Measurements from ENCODE around the gene CYP26A1.

CYP26A1 gene, protein sequence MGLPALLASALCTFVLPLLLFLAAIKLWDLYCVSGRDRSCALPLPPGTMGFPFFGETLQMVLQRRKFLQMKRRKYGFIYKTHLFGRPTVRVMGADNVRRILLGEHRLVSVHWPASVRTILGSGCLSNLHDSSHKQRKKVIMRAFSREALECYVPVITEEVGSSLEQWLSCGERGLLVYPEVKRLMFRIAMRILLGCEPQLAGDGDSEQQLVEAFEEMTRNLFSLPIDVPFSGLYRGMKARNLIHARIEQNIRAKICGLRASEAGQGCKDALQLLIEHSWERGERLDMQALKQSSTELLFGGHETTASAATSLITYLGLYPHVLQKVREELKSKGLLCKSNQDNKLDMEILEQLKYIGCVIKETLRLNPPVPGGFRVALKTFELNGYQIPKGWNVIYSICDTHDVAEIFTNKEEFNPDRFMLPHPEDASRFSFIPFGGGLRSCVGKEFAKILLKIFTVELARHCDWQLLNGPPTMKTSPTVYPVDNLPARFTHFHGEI

DNA sequence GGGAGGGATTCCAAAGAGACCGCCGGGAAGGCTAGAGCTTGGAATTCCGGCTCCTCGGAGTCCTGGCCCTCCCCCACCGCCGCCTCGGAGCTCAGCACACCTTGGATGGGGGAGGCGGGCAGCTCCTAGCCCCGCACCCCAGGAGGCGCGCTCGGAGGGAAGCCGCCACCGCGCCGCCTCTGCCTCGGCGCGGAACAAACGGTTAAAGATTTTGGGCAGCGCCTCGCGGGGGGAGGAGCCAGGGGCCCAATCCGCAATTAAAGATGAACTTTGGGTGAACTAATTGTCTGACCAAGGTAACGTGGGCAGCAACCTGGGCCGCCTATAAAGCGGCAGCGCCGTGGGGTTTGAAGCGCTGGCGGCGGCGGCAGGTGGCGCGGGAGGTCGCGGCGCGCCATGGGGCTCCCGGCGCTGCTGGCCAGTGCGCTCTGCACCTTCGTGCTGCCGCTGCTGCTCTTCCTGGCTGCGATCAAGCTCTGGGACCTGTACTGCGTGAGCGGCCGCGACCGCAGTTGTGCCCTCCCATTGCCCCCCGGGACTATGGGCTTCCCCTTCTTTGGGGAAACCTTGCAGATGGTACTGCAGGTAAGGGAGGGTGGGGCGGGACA lies at the start of gene CYP26A1:
CYP26A1 (plus strand) TSS at position 355 of the 608 bp plus-strand sequence; CDS start at position 397, 42 bp downstream.
- no peak for DNase-seq

DNA sequence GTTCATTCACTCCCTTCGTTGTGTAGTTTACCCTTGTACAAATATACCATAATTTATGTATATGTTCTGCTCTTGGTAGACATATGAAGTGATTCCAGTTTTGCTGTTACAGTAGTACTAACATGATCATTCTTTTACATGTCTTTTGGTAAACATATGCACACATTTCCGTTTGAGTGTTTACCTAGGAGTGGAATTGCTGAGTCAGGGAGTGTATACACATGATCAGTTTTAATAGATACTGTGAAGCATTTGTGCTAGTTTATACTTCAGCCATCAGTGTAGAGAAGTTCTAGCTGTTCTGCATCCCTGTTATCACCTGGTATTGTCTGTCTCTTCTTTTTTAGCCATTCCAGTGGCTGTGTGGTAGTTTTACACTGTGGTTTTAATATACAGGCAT lies 47.6 kb upstream of the CYP26A1 start:
- no peak for DNase-seq

DNA sequence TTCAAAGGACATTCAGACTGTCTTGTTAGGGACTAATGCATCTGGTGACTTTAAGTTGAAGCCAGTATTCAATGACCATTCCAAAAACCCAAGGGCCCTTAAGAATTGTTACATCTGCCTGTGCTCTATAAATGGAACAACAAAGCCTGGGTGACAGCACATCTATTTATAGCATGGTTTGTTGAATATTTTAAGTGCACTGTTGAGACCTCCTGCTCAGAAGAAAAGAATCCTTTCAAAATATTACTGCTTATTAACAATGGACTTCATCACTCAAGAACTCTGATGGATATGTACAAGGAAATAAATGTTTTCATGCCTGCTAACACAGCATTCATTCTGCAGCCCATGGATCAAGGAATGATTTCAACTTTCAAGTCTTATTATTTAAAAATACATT lies 46.2 kb upstream of the CYP26A1 start:
- DNase-seq = no peak

DNA sequence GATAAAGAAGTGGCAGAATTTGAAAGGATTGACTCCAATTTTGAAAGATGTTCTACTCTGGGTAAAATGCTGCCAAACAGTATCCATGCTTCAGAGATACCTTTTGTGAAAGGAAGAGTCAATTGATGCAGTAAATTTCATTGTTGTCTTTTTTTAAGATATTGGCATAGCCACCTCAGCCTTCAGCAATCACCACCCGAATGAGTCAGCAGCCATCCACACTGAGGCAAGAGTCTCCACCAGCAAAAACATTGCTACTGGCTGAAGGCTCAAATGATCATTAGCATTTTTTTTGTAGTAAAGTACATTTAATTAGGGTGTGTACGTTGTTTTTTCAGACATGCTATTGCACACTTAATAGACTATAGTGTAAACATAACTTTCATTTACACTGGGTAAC lies 44.8 kb upstream of the CYP26A1 start:
- DNase-seq = peak; percentile 11

DNA sequence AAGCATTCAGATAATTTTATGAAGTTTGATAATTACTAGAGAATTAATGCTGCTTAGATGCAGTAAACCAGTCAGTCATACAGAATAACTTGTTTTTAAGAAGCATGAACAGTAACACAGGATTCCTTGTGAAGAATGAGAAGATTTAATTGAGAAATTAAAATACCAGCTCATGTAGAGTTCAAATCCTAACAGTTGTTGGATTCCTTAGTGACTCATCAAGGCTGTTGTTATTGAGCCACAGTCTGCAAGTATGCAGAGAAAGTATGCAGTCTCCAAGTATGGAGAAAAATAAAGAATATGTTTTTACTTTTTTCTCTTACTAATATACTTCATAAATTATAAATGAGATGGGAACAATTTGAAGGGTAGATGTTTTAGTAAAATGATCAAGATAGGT lies 43.3 kb upstream of the CYP26A1 start:
- DNase-seq = peak; percentile 50

DNA sequence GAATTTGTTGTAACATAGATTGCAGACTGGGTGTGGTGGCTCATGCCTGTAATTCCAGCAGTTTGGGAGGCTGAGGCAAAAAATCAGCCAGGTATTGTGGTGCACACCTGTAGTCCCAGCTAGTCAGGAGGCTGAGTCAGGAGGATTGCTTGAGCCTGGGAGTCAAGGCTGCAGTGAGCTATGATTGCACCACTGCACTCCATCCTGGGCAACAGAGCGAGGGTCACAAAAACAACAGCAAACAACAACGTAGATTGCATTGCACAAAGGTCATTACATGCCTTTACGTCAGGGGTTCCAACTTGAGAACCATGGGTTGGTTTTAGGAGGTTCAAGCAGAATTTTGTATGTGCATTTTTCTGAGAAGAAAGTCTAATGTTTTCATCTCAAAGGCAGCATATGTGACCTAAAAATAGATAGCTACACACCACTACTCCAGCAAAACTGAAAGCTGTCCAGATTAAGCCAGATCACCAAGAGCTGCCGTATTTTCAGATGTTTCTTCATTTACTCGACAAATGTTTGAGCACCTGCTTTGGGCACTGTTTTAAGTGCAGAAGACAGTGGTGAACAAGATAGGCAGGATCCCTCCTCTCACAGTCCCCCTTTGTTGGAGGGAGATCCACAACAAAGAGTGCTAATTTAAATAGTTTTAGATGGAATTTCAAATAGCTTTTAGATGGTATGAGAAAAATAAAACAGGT lies 41.4 kb upstream of the CYP26A1 start:
- DNase-seq = no peak

DNA sequence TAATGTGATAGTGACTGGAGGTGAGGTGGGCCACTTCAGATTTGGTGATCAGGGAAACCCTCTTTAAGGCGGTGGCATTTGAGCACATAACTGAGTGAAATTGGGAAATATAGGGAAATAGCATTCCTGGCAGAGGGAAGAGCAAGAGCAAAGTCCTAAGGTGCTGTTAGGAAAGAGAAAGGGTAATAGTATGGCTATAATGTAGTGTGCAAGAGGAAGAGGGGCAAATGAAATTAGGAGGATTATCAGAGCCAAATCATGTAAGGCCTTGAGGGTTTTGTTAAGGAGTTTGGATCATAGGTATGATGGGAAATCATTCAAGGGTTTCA lies 40.9 kb upstream of the CYP26A1 start:
- DNase-seq = no peak

DNA sequence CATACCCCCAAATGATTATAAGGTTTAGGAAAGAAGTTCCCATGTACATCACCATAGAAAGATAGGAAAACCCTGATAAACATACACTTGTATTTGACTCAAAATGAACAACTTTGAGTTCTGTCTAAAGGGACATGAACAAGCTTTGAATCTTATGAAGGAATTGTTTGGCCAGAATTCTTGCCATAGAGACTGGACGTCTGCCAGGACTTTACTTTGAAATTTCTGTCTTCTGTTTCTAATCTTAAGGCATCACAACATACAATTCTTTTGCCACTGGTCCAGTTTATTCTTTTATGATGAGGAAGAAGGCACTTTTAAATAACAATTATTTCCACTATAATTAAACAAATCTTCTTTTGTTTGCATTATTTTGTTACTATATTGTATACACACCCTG lies 39.3 kb upstream of the CYP26A1 start:
- no peak for DNase-seq

DNA sequence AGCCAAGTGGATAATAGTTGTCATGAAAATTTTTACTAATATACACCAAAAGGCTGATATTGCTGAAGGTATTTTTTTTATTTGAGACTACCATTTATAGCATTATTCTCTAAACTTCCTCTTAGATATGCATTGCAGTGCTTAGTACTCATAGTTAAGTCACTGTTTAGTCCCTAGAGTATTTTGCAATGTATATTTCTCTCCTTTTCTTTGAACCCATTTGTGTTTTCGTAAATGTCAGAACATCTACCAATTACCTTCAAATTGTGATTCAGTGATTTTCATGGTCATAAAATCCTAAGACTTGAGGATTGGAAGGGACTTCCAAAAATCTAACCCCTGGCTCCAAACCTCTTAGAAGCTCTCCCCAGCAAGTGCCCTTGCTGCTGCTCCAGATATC lies 34.6 kb upstream of the CYP26A1 start:
- no peak for DNase-seq

DNA sequence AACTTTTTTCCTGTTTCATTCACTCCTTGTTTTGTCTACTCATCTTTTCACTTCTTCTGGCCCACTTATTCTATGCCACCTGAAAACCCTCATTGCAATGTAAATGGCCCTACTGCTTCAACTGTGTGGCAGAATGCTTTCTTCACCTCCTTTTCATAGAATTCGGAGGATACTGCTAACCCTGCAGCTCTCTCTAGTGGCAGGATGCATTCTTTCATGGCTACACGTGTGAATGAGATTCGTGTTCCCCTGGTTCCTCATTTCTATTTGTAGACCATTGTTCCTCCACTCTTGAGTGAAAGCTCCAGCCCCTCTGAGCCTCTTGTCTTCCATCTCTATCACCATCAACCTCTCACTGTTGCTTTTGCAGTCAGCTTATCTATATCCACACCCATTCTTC lies 34.0 kb upstream of the CYP26A1 start:
- no peak for DNase-seq

DNA sequence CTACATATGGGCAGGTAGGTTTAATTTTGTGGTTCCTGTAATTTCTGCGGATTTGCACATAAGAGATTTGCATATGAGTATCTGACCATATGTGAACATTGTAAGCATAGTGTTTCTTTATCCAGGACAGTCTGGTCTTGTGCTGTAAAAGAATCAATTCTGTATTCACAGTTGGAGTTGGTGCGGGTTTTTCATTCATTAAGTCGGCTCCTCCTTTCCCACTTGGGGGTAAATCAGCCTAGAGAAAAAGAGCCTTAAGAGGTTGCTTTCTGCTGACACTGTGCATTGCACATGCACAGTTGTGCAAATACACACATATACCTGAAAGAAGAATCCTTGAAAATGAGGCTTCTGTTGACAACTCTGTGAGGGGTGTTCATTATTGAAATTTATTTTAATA lies 19.2 kb upstream of the CYP26A1 start:
- no peak for DNase-seq

DNA sequence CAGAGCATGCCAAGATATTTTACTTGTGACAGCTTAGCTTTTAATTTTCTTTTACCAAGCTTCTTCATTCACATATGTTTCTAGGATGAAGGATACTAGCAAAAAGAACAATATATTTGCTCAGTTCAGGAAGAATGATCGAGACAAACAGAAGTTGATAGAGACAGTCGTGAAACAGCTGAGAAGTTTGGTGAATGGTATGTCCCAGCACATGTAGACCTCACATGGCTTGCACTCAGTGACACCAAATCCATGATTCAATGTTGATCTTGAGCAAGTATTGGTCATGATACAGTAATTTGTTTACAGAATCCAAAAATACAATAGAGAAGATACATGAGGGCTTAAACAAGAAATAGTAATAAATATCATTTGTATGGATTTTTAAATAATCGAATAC lies 15.6 kb upstream of the CYP26A1 start:
- DNase-seq = no peak

DNA sequence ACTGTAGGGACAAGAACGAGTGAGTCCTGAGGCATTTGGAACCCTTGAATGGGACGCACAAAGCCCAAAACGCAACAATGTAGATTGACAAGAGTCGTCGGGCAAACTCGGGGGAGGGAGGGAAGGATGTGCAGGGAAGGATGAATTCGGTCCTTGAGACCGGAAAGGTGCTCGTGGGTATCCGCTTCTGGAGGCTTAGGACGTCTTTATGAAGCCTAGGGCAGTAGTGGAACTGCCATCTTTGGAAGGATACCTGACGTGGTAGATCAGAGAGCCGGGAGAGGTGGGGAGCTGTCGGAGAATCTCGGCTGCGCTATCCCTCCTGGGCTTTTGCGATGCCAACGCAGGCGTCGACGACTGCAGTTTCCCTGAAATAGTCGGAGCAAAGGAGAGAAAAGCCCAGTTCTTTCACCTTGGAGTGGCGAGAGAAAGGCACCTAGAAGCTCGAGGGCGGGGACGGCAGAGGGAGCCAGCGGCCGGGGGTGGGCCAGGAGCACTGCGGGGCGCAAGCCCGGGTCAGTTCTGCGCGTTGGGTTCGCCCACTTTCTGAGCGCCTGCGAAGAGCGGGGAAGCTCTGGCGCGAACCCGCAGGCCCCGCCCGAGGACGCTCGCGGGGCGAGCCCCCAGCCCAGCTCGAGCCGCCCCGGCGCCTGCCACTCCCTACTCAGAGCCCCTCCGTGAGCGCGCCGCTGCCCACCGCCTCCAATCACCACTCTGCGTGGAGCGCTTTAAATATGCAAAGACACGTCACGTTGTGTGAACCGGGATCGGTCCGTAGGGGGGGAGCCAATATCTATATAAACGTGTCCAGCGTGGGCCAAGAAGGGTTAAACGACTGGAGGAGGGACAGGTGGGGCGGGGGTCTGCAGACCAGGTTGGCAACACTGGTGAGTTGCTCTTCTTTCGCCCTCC lies 13.5 kb upstream of the CYP26A1 start, which contains the start of gene CYP26C1:
CYP26C1 (plus strand) TSS at position 824 of the 912 bp plus-strand sequence. CDS start 466 bp downstream, outside the sequence.
- no peak for DNase-seq

DNA sequence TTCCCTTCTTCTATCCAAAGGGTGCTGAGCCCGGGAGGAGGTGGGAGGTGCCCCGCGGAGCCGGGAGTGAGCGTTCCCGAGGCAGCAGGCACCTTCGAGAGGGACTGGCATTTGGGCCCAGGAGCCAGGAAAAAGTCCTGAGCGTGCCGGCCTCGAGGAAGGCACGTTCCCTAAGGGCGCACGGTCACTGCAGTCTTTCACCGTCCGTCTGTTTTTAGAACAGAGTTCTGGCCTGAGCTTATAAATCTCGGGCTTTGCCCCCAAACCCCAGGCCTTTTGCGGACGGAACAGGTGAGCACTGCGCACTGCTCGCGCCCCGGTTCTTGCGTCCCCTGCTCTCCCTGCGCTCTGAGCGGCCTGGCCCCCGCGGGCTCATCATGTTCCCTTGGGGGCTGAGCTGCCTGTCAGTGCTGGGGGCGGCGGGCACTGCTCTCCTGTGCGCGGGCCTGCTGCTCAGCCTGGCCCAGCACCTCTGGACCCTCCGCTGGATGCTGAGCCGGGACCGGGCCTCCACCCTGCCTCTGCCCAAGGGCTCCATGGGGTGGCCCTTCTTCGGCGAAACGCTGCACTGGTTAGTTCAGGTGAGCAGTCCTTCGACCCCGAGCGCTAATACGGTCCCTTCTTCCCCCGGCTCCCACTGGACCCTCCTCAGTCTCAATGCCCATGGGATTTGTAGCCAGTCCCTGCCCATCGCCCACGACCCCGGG lies 12.7 kb upstream of the CYP26A1 start:
- DNase-seq = no peak

DNA sequence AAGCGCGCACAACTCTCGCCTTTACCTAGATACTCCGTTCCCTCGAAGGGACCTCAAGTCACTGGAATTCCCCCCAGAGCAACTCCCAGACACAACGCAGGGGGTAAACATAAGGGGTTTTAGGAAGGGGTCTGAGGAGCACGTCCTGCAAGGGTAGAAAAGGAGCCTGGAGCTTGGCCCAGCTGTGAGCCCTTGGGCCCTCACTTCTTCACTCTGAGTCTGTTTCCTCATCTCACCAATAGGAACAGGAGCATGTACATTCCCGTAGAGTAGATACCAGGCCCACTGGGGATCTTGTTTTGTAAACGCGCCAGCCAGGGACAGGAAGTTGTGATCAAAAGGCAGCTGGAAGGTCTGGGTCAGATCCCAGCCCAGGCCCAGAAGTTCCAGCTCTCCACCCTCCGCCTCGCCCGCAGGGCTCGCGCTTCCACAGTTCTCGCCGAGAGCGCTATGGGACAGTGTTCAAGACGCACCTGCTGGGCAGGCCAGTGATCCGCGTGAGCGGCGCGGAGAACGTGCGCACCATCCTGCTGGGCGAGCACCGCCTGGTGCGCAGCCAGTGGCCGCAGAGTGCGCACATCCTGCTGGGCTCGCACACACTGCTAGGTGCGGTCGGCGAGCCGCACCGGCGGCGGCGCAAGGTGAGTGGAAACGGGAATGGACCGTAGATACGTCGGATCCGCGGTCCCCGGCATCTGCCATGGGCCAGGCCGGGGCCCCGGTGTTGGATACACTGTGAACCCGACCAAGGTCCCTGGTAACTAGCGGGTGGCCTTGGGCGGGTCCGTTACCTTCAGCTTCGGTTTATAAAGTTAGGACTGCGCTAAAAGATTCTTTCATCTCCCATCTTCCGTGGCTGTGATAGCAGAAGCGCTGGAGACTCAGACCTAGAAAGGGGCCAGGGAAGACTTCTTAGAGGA lies 11.8 kb upstream of the CYP26A1 start:
- DNase-seq = no peak

DNA sequence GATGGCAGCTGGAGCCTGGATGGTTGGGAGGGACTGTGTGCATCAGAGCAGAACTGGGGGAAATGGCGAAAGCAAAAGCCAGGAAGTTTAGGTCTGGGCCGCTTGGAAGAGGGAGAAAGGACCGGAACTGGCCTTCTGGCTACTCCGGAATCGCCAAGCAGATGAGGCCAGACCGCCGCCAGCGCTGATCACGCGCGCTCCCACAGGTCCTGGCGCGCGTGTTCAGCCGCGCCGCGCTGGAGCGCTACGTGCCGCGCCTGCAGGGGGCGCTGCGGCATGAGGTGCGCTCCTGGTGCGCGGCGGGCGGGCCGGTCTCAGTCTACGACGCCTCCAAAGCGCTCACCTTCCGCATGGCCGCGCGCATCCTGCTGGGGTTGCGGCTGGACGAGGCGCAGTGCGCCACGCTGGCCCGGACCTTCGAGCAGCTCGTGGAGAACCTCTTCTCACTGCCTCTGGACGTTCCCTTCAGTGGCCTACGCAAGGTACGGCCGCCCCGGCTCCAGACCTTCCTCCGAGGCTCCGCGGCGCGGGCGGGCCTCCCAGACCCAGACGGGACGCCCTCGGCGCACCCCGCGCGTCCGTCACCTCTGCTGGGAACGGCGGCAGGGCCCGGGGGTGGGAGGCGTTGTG lies 11.1 kb upstream of the CYP26A1 start:
- no peak for DNase-seq

DNA sequence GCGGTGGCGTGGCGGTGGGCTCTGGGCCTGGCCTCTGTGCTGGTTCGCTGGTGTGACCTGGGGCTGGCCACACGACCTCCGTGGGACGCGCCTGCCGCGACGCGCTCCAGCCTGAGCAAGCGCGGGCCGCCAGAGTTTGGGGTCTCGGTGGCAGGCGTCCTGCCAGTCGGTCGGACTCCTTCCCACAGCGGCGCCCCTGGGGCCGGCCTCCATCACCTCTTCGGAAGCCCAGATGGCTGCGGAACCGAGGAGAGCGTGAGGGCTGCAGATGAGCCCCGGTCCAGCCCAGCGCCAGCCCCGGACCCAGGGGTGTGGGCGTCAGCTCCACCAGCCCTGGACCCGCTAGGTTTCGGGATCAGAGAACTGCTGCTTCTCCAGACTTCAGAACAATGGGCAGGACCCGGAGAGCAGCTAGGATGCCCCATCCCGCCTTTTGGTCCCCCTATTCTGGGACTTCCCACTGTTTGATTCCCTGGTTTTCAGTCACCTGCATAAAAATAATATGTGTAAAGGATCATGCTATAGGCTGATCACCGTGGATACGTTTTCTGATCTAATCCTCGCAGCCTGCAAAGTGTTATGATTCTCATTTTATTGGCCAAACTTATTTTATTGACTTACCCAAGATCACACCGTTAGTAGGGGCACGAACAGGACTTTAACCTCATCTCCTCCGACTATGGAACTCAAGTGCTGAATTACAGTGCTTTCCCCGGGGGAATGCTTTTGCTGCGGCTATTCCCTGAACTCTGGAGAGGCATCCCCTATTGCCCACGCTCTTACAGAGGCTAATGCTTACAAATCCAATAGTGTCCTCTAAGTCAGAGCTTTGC lies 10.3 kb upstream of the CYP26A1 start:
- DNase-seq = no peak

DNA sequence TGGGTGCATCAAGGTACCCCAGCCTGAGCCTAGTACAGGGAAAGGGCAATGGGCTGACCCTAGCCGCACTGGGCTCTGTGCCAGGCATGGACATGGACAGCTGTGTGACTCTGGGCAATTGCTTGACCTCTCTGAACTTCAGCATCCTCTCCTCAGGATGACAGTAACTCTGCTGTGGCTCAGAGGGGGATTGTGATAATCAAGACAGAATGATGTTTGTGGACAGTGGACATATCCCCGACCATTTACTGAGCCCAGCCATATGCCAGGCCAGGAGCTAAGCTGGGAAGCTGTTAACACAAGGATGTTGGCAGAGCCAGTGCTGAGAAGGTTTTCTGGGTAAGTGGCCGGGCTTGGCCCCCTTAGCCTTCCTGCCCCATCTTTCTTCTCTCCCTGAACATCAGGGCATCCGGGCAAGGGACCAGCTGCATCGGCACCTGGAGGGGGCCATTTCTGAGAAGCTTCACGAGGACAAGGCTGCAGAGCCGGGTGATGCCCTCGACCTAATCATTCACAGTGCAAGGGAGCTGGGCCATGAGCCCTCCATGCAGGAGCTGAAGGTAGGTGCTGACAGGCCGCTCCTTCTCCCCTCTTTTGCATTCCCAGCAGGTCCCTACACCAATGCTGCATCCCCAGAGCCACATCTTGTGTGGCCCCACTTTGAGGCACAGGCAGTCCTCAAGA lies 9.6 kb upstream of the CYP26A1 start:
- DNase-seq = no peak

All from amniotic stem cell (primary cell).